ENCODE measurements around the gene NAA16.

DNA sequence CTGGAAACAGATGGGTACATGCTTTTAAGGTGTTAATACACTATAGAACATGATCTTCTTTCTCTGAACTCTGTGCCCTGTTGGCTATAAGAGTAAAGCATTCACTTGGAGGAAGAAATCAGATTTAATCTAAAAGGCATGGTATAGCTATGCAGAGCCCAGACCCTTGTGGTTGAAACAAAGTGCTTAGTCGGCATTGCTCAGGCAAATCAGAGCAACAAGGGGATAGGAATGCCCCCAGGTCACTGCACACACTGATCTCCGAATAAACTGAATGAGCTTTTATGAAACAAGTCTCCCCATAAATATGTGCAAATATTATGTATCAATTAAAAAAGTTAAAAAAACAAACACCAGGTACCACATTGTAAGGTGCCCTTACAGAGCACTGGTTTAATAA is 94.3 kb downstream of the NAA16 start:
- no peak for TF ChIP-seq POLR2A (IDR thresholded peaks at IDR 0.05)
- TF ChIP-seq, protein P1, sequence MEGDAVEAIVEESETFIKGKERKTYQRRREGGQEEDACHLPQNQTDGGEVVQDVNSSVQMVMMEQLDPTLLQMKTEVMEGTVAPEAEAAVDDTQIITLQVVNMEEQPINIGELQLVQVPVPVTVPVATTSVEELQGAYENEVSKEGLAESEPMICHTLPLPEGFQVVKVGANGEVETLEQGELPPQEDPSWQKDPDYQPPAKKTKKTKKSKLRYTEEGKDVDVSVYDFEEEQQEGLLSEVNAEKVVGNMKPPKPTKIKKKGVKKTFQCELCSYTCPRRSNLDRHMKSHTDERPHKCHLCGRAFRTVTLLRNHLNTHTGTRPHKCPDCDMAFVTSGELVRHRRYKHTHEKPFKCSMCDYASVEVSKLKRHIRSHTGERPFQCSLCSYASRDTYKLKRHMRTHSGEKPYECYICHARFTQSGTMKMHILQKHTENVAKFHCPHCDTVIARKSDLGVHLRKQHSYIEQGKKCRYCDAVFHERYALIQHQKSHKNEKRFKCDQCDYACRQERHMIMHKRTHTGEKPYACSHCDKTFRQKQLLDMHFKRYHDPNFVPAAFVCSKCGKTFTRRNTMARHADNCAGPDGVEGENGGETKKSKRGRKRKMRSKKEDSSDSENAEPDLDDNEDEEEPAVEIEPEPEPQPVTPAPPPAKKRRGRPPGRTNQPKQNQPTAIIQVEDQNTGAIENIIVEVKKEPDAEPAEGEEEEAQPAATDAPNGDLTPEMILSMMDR (IDR thresholded peaks at IDR 0.05) = no peak
- no peak for TF ChIP-seq POLR2AphosphoS5 (IDR thresholded peaks at IDR 0.05)

Measured in breast epithelium (tissue), 3 donors.